CD4-positive, CD25-positive, alpha-beta regulatory T cell (primary cell): ENCODE measurements around the gene B4GALT2. TPM values are rescaled to one million over a fixed set of nuclear protein-coding genes. Genes with fewer than 3 reads are reported as not detected.

ENCODE experiments used
- ATAC-seq, 2 donors: fragments of 150-1000 bp; cut with Tn5 transposase; one replicate each; pipeline ENCODE4 v1.10.0; 2021; ENCODE audit warnings: low read depth in 2 of 2, moderate number of reproducible peaks in 2 of 2, moderate library complexity in 1 of 2
- DNase-seq, 3 donors: peaks; one replicate each; pipeline versions ENCODE4 v3.0.0 to v3.0.0-alpha.2; 2012 to 2022; ENCODE audit warnings: mixed read lengths in 1 of 3
- H3K27ac ChIP-seq: one replicate; pipeline ENCODE4 v1.7.0; 2013; ENCODE audit warnings: mild to moderate bottlenecking, low read length; ENCODE audit not compliant: insufficient read depth, poor library complexity, severe bottlenecking
- H3K27me3 ChIP-seq: one replicate; pipeline ENCODE4 v1.7.0; 2013; ENCODE audit warnings: low read length; ENCODE audit not compliant: control insufficient read depth, insufficient read depth
- H3K36me3 ChIP-seq: one replicate; pipeline ENCODE4 v1.7.0; 2013; ENCODE audit warnings: mild to moderate bottlenecking, low read length, moderate library complexity; ENCODE audit not compliant: control insufficient read depth, insufficient read depth
- H3K4me1 ChIP-seq: 2 replicates; pipeline ENCODE4 v1.7.0; 2013; ENCODE audit warnings: mild to moderate bottlenecking, low read length; ENCODE audit not compliant: insufficient read depth, control insufficient read depth, poor library complexity, severe bottlenecking
- H3K4me3 ChIP-seq: one replicate; pipeline ENCODE4 v1.7.0; 2013; ENCODE audit warnings: low read depth, mild to moderate bottlenecking, low read length, moderate library complexity
- H3K9me3 ChIP-seq, 2 experiments: 1 replicate in 1 of 2; 2 replicates in 1 of 2; pipeline ENCODE4 v1.7.0; 2013; ENCODE audit warnings: low read length in 2 of 2, mild to moderate bottlenecking in 1 of 2, moderate library complexity in 1 of 2; ENCODE audit not compliant: control insufficient read depth in 2 of 2
- H3K27ac Mint-ChIP-seq, 3 donors: one replicate each; pipeline ENCODE4 v1.8.0; 2020 to 2022; ENCODE audit warnings: mild to moderate bottlenecking in 3 of 3, mixed read lengths in 3 of 3, moderate library complexity in 2 of 3
- H3K27me3 Mint-ChIP-seq: one replicate; pipeline ENCODE4 v1.8.0; 2022; ENCODE audit warnings: mild to moderate bottlenecking, mixed read lengths
- H3K36me3 Mint-ChIP-seq: one replicate; pipeline ENCODE4 v1.8.0; 2020; ENCODE audit warnings: mixed read lengths
- H3K4me1 Mint-ChIP-seq, 4 donors: one replicate each; pipeline ENCODE4 v1.8.0; 2020 to 2022; ENCODE audit warnings: mixed read lengths in 4 of 4, mild to moderate bottlenecking in 1 of 4
- H3K4me3 Mint-ChIP-seq, 4 donors: one replicate each; pipeline ENCODE4 v1.8.0; 2020 to 2022; ENCODE audit warnings: mild to moderate bottlenecking in 4 of 4, mixed read lengths in 4 of 4, moderate library complexity in 3 of 4
- H3K9me3 Mint-ChIP-seq, 7 donors: one replicate each; pipeline ENCODE4 v1.8.0; 2020 to 2022; ENCODE audit warnings: mixed read lengths in 7 of 7, mild to moderate bottlenecking in 3 of 7, moderate library complexity in 2 of 7
- polyA plus RNA-seq, 4 donors: library from polyadenylated mRNA; unstranded; fragments of 300-500 nt; fragmentation: Illumina TruSeq; gene quantifications; one replicate each; pipeline ENCODE4 v1.2.3, GENCODE V29; 2021
- total RNA-seq: library from RNA; stranded (reverse); gene quantifications from one replicate; pipeline ENCODE4 v1.2.3, GENCODE V29; 2022

The B4GALT2 gene
- total and polyA plus RNA-seq, 5 donors from 2014 or later = 0.20 to 0.86 (median 0.32) TPM

GRCh38 chr1:43968348-43968948 is 10.6 kb upstream of the B4GALT2 start:
- peaks cover 4% of the 10 kb centered on the region for H3K27me3 Mint-ChIP-seq
- peaks cover 0 to 1% (median 0%) of the 10 kb centered on the region in 7 donors for H3K9me3 Mint-ChIP-seq
- Histone ChIP-seq H3K27me3 (no peaks in the 10 kb centered on the region), H3K36me3 (peaks cover 5% of the 10 kb centered on the region), H3K4me3 (no peak overlapping the region), H3K9me3 (no peaks in the 10 kb centered on the region), H3K27ac (no peak overlapping the region), H3K4me1 (peaks cover 16% of the 10 kb centered on the region)
- H3K27ac Mint-ChIP-seq = peak overlapping the region in 1 of 3 donors; percentile 26
- H3K4me1 Mint-ChIP-seq = peaks cover 0 to 29% (median 11%) of the 10 kb centered on the region in 4 donors
- peaks cover 7% of the 10 kb centered on the region for H3K36me3 Mint-ChIP-seq
- ATAC-seq (no peak), DNase-seq (peak in 1 of 3 donors; percentile 34)
- H3K4me3 Mint-ChIP-seq = peak overlapping the region in 2 of 4 donors; percentile 21 to 90

DNA sequence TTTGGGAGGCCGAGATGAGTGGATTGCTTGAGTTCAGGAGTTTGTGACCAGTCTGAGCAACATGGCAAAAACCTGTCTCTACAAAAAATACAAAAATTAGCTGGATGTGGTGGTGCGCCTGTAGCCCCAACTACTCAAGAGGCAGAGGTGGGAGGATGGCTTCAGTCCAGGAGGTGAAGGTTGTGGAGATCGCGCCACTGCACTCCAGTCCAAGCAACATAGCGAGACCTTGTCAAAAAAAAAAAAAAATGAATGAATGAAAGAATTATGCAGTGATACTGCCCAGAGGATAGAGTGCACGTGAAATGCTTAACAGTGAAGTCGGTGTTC is 9.6 kb upstream of the B4GALT2 start:
- Mint-ChIP-seq H3K36me3 (peaks cover 7% of the 10 kb centered on the region), H3K27me3 (peaks cover 4% of the 10 kb centered on the region), H3K9me3 (peaks cover 0 to 1% (median 0%) of the 10 kb centered on the region in 7 donors), H3K27ac (peak overlapping the region; percentile 72 to 89 (median 84)), H3K4me1 (peaks cover 0 to 39% (median 17%) of the 10 kb centered on the region in 4 donors), H3K4me3 (peak overlapping the region; percentile 90 to 98 (median 93))
- Histone ChIP-seq H3K27me3 (no peaks in the 10 kb centered on the region), H3K27ac (no peak overlapping the region), H3K4me1 (peaks cover 22% of the 10 kb centered on the region), H3K36me3 (peaks cover 5% of the 10 kb centered on the region), H3K9me3 (no peaks in the 10 kb centered on the region), H3K4me3 (peak overlapping the region; percentile 64)
- DNase-seq (no peak), ATAC-seq (no peak)

DNA sequence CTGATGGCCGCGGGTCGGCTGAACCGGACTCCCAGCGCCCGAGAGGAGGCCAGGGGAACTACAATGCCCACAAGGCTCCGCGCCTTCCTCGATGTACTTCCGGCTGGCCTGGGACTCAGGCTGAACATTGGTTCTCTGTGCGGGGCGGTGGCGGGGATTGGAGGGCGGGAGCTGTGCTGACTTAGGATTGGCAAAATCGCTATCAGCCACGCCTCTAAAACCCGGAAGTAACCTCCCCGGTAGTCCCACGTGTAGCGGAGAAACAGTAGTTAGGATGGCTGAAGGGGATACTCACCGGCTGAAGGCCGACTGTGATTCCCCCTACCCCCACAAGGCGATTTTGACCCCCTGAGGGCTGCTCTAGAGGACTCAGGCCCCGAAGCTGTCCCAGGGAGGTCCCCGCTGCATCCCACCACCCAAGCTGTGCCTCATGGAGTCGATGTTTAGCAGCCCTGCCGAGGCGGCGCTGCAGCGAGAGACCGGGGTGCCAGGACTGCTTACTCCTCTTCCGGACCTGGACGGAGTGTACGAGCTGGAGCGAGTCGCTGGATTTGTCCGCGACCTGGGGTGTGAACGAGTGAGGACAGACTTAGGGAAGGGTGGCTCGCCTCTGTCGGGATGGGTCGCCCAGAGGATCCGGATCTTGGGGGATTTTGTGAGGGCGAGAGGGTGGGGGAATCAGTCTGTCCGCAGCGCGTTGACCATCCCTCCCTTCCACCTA is 9.1 kb upstream of the B4GALT2 start, which contains the start of gene DPH2:
TSS of gene DPH2 (plus strand) at position 265 of the 721 bp plus-strand sequence. CDS start at position 431, 166 bp downstream.
- DNase-seq (peak; percentile 91 to 98 (median 94)), ATAC-seq (peak; percentile 90)
- Histone ChIP-seq H3K9me3 (no peaks in the 10 kb centered on the region), H3K4me1 (peaks cover 24% of the 10 kb centered on the region), H3K27ac (peak within 1 kb of the TSS; percentile 56), H3K36me3 (peaks cover 5% of the 10 kb centered on the region), H3K27me3 (no peaks in the 10 kb centered on the region), H3K4me3 (peak within 1 kb of the TSS; percentile 81)
- H3K27ac Mint-ChIP-seq = peak within 1 kb of the TSS; percentile 72 to 89 (median 84)
- H3K36me3 Mint-ChIP-seq = peaks cover 7% of the 10 kb centered on the region
- H3K4me3 Mint-ChIP-seq = peak within 1 kb of the TSS; percentile 90 to 98 (median 93)
- peaks cover 4% of the 10 kb centered on the region for H3K27me3 Mint-ChIP-seq
- H3K4me1 Mint-ChIP-seq = peaks cover 0 to 39% (median 19%) of the 10 kb centered on the region in 4 donors
- peaks cover 0 to 1% (median 0%) of the 10 kb centered on the region in 7 donors for H3K9me3 Mint-ChIP-seq

GRCh38 chr1:43970502-43970901 is 8.5 kb upstream of the B4GALT2 start:
- peaks cover 5% of the 10 kb centered on the region for H3K36me3 ChIP-seq
- H3K9me3 ChIP-seq = no peaks in the 10 kb centered on the region
- no peaks in the 10 kb centered on the region for H3K27me3 ChIP-seq
- Mint-ChIP-seq H3K36me3 (peaks cover 7% of the 10 kb centered on the region), H3K27me3 (peaks cover 4% of the 10 kb centered on the region), H3K27ac (peak overlapping the region; percentile 14 to 89 (median 84)), H3K4me3 (peak overlapping the region; percentile 90 to 98 (median 93)), H3K4me1 (peaks cover 0 to 40% (median 19%) of the 10 kb centered on the region in 4 donors), H3K9me3 (peaks cover 0 to 1% (median 0%) of the 10 kb centered on the region in 7 donors)
- peak overlapping the region; percentile 81 for H3K4me3 ChIP-seq
- ATAC-seq (no peak), DNase-seq (no peak)
- peak overlapping the region; percentile 16 for H3K27ac ChIP-seq
- H3K4me1 ChIP-seq = peaks cover 27% of the 10 kb centered on the region

DNA sequence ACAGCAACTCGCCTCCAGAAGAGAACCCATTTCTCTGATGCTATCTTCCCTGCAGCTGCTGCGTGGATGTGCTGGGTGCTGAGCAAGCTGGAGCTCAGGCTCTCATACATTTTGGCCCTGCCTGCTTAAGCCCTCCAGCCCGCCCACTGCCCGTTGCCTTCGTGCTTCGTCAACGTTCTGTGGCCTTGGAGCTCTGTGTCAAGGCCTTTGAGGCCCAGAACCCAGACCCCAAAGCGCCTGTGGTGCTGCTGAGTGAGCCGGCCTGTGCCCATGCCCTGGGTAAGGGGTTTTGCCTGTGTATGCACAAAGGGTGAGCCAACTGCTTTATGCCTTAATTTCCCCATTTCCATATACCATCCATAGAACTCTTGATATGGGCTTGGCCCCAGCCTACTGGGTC is 8.1 kb upstream of the B4GALT2 start:
- H3K36me3 Mint-ChIP-seq = peaks cover 7% of the 10 kb centered on the region
- Histone ChIP-seq H3K4me3 (peak overlapping the region; percentile 81), H3K27me3 (no peaks in the 10 kb centered on the region), H3K4me1 (peaks cover 32% of the 10 kb centered on the region), H3K9me3 (no peaks in the 10 kb centered on the region), H3K36me3 (peaks cover 5% of the 10 kb centered on the region), H3K27ac (no peak overlapping the region)
- peak overlapping the region in 1 of 3 donors; percentile 84 for H3K27ac Mint-ChIP-seq
- peaks cover 4% of the 10 kb centered on the region for H3K27me3 Mint-ChIP-seq
- H3K4me1 Mint-ChIP-seq = peaks cover 0 to 44% (median 20%) of the 10 kb centered on the region in 4 donors
- H3K9me3 Mint-ChIP-seq = peaks cover 0 to 1% (median 0%) of the 10 kb centered on the region in 7 donors
- DNase-seq (no peak), ATAC-seq (no peak)
- H3K4me3 Mint-ChIP-seq = peak overlapping the region; percentile 90 to 98 (median 93)

GRCh38 chr1:43971336-43971980 is 7.6 kb upstream of the B4GALT2 start:
- Histone ChIP-seq H3K4me3 (no peak overlapping the region), H3K27ac (no peak overlapping the region), H3K4me1 (peaks cover 37% of the 10 kb centered on the region), H3K36me3 (peaks cover 6% of the 10 kb centered on the region), H3K27me3 (no peaks in the 10 kb centered on the region), H3K9me3 (no peaks in the 10 kb centered on the region)
- Mint-ChIP-seq H3K27ac (no peak overlapping the region), H3K36me3 (peaks cover 7% of the 10 kb centered on the region), H3K4me3 (peak overlapping the region; percentile 90 to 93 (median 93)), H3K9me3 (peaks cover 0 to 1% (median 0%) of the 10 kb centered on the region in 7 donors), H3K27me3 (peaks cover 4% of the 10 kb centered on the region), H3K4me1 (peaks cover 0 to 49% (median 22%) of the 10 kb centered on the region in 4 donors)
- DNase-seq (no peak), ATAC-seq (no peak)

DNA sequence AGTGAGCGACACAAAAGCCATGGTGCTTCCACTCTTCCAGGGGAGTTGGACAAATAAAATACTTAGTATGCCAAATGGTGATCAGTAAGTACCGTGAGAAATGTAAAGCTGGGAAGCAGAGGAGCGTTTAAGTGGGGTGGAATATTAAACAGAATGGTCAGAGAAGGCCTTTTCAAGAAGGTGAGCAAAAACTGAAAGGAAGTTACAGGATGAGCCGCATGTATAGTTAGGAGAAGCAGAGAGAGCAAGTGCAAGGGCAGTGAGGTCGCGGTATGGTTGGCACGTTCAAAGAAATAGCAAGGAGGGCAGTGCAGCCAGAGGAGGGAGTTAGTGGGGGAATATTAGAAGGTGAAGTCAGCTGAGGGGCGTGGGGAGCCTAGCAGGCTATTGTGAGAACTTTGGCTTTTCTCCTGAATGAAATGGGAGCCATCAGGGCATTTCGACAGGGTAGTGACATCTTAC is 5.0 kb upstream of the B4GALT2 start:
- H3K9me3 ChIP-seq = no peaks in the 10 kb centered on the region
- peak overlapping the region; percentile 81 for H3K27ac ChIP-seq
- peak overlapping the region; percentile 79 for H3K4me3 ChIP-seq
- peaks cover 52% of the 10 kb centered on the region for H3K4me1 ChIP-seq
- peak overlapping the region; percentile 95 to 98 (median 98) for H3K27ac Mint-ChIP-seq
- H3K36me3 Mint-ChIP-seq = peaks cover 20% of the 10 kb centered on the region
- peaks cover 7 to 69% (median 40%) of the 10 kb centered on the region in 4 donors for H3K4me1 Mint-ChIP-seq
- H3K36me3 ChIP-seq = peaks cover 23% of the 10 kb centered on the region
- DNase-seq = no peak
- ATAC-seq = no peak
- peak overlapping the region; percentile 91 to 96 (median 92) for H3K4me3 Mint-ChIP-seq
- H3K27me3 Mint-ChIP-seq = peaks cover 4% of the 10 kb centered on the region
- H3K27me3 ChIP-seq = no peaks in the 10 kb centered on the region
- no peaks in the 10 kb centered on the region for H3K9me3 Mint-ChIP-seq
